Activated naive CD4-positive, alpha-beta T cell treated with anti-CD3 and anti-CD28 coated beads for 36 hours (primary cell): ENCODE data around the gene MTREX. TPM values are rescaled to one million over a fixed set of nuclear protein-coding genes. Genes with fewer than 3 reads are reported as not detected.

Source experiments
- CTCF ChIA-PET: fragments of 350-600 bp; sonication (Branson Sonifier 250); formaldehyde crosslinking; loops from one replicate; lab custom pipeline; 2021; ENCODE audit warnings: antibody characterized with exemption; lab: Charles Lee
- DNase-seq: peaks from one replicate; pipeline ENCODE4 v3.0.0-alpha.2; 2020
- H3K27ac Mint-ChIP-seq: one replicate; pipeline ENCODE4 v1.8.0; 2021; ENCODE audit warnings: mild to moderate bottlenecking, mixed read lengths
- H3K27me3 Mint-ChIP-seq: one replicate; pipeline ENCODE4 v1.8.0; 2021; ENCODE audit warnings: low read depth, mixed read lengths
- H3K36me3 Mint-ChIP-seq: one replicate; pipeline ENCODE4 v1.8.0; 2021; ENCODE audit warnings: low read depth, mixed read lengths
- H3K4me1 Mint-ChIP-seq: one replicate; pipeline ENCODE4 v1.8.0; 2021; ENCODE audit warnings: low read depth, mixed read lengths
- H3K4me3 Mint-ChIP-seq: one replicate; pipeline ENCODE4 v1.8.0; 2021; ENCODE audit warnings: mild to moderate bottlenecking, moderate library complexity, mixed read lengths
- H3K9me3 Mint-ChIP-seq: one replicate; pipeline ENCODE4 v1.8.0; 2021; ENCODE audit warnings: mixed read lengths
- intact Hi-C: fragments of 100-400 bp; cut with micrococcal nuclease; formaldehyde crosslinking; loops from one replicate; pipeline ENCODE4 v1.15.1; 2023
- total RNA-seq, 2 experiments: library from RNA; stranded (reverse); gene quantifications; one replicate each; pipeline ENCODE4 v1.2.3, GENCODE V29; 2021

Gene MTREX
- total RNA-seq, 2 experiments from 2014 or later: 76.1 to 79.7 TPM

DNA sequence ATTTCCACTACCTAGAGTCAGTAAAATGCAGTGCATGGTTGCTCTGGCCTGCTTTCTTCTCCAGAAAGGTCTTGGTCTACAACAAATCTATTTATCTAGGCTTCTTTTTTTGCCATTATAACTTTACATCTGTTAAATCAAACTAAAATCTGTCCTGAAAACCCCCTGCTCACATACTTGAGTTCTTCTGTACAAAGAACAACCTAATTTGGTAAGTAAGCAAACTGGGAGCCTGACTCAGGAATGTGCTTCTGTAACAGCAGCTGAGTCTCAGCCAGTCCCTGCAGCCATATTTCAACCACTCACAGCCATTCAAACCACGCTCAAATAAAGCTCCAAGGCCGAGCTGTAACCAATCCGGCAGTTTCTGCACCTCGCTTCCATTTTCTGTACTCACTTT lies 131.2 kb downstream of the MTREX start:
- CTCF ChIA-PET: interaction anchor here (0.7 to 1.4 kb wide), 2 partner anchors 17 to 252 kb away, joined by 3 read pairs; no protein-coding TSS in a partner anchor

DNA sequence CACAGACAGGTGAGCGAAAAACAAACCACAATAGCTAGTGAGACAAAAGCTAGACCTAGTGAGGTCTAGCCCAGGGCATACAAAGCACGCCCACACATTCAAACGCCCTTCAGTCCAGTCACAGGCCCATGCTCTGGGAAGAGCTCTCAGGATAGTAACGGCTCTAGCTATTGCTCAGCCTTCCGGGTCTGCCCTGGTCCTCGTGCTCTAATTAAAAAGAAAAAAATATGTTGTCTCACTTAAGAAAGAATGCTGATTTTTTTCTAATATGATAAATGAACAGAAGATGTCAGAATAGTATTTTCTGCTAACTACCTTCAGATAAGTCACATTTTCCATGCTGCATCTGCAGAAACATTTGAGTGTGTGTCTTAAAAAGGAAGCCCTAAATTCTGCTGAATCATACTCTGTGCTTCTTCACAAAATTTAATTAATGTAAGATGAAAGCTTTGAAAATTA lies 132.4 kb downstream of the MTREX start:
- CTCF ChIA-PET: interaction anchor here (1.0 to 1.4 kb wide), 2 partner anchors 32 to 250 kb away, joined by 3 to 4 read pairs; no protein-coding TSS in a partner anchor
- Mint-ChIP-seq H3K27ac (no peak overlapping the region), H3K4me3 (no peak overlapping the region), H3K36me3 (peaks cover 16% of the 10 kb centered on the region), H3K9me3 (peaks cover 9% of the 10 kb centered on the region), H3K27me3 (no peaks in the 10 kb centered on the region), H3K4me1 (peaks cover 44% of the 10 kb centered on the region)
- DNase-seq: peak; percentile 29
- intact Hi-C loops: loop anchor here (1.0 to 10.0 kb wide), 7 partner anchors 19 to 475 kb away; partner anchors contain the start of gene CDC20B

More for the DNA sequence above, 131.2 kb downstream of the MTREX start:
- peaks cover 20% of the 10 kb centered on the region for H3K9me3 Mint-ChIP-seq
- no peak overlapping the region for H3K4me3 Mint-ChIP-seq
- peaks cover 44% of the 10 kb centered on the region for H3K4me1 Mint-ChIP-seq
- intact Hi-C loops: no loop called here
- no peak for DNase-seq
- H3K36me3 Mint-ChIP-seq: peaks cover 28% of the 10 kb centered on the region
- H3K27me3 Mint-ChIP-seq: no peaks in the 10 kb centered on the region
- H3K27ac Mint-ChIP-seq: no peak overlapping the region

DNA sequence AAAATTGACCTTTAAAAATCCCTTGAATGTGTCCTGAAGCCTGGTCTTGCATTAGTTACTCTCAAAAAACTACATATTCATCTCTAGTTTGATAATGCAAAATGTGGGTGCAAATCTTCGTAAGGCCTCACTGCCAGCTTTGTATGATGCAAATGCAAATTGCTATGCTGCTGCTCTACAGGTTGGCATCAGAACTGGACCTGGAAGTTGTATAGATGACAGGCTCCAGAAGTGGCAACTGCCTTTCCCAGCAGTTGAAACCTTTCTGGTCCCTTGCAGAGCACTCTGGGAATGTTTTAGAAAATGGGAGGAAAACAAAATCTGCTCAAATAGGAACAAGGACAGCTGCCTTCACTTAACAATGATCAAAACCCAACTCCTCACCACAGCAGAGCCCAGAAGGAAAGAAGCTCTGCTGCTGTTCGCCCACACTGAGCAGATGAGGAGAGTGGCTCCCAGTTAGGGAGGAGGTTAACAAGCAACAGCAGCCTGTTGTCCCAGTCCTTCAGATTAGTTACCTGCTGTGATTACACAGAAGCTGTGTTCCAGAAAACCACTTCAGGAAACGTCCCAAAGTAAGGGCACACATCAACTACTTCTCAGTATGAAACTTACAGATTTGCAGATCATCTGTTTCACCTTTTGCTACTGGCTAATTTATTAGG lies 133.4 kb downstream of the MTREX start:
- intact Hi-C loops: loop anchor here (2.0 to 10.0 kb wide), 5 partner anchors 76 to 474 kb away; partner anchors contain the start of gene CDC20B
- no peak overlapping the region for H3K27ac Mint-ChIP-seq
- H3K4me3 Mint-ChIP-seq: no peak overlapping the region
- H3K27me3 Mint-ChIP-seq: no peaks in the 10 kb centered on the region
- H3K36me3 Mint-ChIP-seq: peaks cover 9% of the 10 kb centered on the region
- H3K4me1 Mint-ChIP-seq: peaks cover 44% of the 10 kb centered on the region
- CTCF ChIA-PET: no interaction called here
- DNase-seq: no peak
- peaks cover 2% of the 10 kb centered on the region for H3K9me3 Mint-ChIP-seq

DNA sequence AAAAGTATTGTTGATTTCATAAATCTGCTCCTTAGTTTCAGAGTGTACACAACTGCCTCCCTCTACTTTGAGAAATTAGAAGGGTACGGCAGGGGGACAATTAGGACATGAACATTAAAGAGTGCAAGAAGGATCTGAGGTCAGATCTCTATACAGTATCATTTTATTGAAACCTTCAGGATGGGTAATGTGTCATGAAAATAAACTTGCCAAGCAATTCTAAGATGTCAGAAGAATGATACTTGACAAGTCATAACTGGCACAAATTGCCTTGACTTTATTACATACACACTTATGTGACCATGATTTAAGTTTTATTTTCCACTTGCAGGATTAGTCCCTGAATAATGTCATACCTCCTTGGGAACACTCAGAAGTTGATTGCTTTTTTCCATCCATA lies 134.2 kb downstream of the MTREX start:
- intact Hi-C loops: loop anchor here (2.0 to 10.0 kb wide), 5 partner anchors 77 to 473 kb away; partner anchors contain the start of gene CDC20B
- Mint-ChIP-seq H3K27me3 (no peaks in the 10 kb centered on the region), H3K4me3 (no peak overlapping the region), H3K36me3 (peaks cover 7% of the 10 kb centered on the region), H3K27ac (no peak overlapping the region), H3K9me3 (no peaks in the 10 kb centered on the region), H3K4me1 (peaks cover 44% of the 10 kb centered on the region)
- DNase-seq: no peak
- CTCF ChIA-PET: interaction anchor here (1.2 kb wide), 1 partner anchor 250 kb away, joined by 8 read pairs; no protein-coding TSS in a partner anchor

DNA sequence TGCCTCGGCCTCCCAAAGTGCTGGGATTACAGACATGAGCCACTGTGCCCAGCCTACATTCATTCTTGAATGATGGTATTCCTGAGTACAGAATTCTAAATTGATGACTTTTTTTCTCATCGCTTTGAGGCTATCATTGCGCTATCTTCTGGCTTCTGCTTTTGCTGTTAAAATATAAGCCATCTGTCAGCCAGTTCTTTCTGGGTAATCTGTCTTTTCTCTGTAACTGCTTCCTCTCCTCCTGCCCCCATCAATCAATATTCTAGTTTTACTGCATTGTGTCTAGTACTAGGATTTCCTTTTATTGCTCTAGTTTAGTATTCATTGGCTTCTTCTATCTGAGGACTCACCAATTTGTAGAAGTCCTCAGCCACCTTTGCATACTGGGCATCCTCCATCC lies 138.0 kb downstream of the MTREX start:
- no peaks in the 10 kb centered on the region for H3K36me3 Mint-ChIP-seq
- no peak for DNase-seq
- CTCF ChIA-PET: no interaction called here
- no peaks in the 10 kb centered on the region for H3K27me3 Mint-ChIP-seq
- H3K4me1 Mint-ChIP-seq: peaks cover 16% of the 10 kb centered on the region
- intact Hi-C loops: loop anchor here (10.0 kb wide), 1 partner anchor 469 kb away; no protein-coding TSS in a partner anchor
- no peaks in the 10 kb centered on the region for H3K9me3 Mint-ChIP-seq
- no peak overlapping the region for H3K27ac Mint-ChIP-seq
- no peak overlapping the region for H3K4me3 Mint-ChIP-seq

DNA sequence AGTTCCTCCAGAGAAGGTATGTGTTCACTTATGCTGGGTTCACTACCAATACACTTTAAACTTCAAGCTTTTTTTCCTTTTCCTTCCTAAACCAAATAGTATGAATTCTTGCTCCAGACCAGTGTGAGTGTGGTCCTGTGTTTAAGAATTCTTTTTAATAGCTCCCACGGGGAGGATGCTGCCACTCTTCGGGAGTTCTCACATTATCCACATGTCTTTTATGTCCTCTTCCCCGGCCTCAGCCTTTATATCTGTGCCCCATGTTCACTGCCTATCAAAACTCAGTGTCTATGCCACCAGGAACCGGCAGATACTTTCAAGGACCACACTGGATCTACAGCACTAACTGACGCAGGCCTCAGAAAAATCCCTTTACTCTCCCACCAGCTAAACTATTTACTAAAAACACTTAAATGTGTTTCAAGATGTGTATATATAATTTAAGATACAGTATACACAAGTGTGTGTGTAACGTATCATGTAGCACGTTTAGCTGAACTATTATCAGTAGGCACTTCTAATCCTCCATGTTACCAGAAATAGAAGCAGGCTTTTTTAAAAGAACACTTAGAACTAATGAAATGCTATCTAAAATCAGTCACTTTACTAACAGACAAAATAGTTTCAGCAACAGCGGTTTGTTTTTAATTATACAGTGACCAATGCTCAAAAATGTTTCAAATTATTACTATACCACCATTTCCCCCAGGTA lies 139.0 kb downstream of the MTREX start:
- Mint-ChIP-seq H3K4me3 (no peak overlapping the region), H3K4me1 (peaks cover 7% of the 10 kb centered on the region), H3K27me3 (no peaks in the 10 kb centered on the region), H3K36me3 (no peaks in the 10 kb centered on the region), H3K9me3 (no peaks in the 10 kb centered on the region), H3K27ac (no peak overlapping the region)
- CTCF ChIA-PET: no interaction called here
- DNase-seq: no peak
- intact Hi-C loops: loop anchor here (10.0 kb wide), 1 partner anchor 468 kb away; no protein-coding TSS in a partner anchor

DNA sequence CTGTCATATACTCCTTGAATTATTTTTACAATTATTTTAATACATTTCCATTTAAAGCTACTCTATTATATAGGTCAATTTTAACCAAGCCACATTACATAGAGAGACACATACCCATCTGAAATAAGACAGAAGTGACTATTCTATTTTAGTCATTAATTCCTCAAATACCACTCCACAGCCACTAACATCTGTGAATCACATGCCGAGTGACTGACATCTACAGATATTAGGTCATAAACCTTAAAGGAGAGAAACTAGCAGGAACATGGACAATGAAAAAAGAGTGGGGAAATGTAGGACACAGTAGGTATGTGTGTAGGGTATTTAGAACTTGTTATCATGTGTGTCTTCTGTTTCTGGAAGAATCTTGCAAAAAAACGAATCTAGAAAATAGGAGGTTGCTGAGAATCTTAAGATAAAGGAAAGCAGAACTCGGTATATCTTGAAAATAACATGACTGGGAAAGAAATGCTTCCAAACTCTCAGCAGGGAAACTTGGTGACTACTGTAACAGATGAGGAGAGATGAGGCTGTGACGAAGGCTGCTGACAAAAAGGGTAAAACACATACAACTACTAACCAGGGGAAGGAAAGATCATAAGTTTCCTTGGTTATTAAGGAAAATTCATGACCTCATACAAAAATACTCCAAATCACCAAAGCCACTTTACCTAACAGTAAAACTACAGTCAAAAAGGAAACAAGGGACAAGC lies 142.4 kb downstream of the MTREX start:
- no peak overlapping the region for H3K27ac Mint-ChIP-seq
- no peak overlapping the region for H3K4me3 Mint-ChIP-seq
- H3K27me3 Mint-ChIP-seq: no peaks in the 10 kb centered on the region
- peaks cover 2% of the 10 kb centered on the region for H3K4me1 Mint-ChIP-seq
- no peak for DNase-seq
- H3K9me3 Mint-ChIP-seq: no peaks in the 10 kb centered on the region
- CTCF ChIA-PET: no interaction called here
- H3K36me3 Mint-ChIP-seq: no peaks in the 10 kb centered on the region
- intact Hi-C loops: no loop called here

DNA sequence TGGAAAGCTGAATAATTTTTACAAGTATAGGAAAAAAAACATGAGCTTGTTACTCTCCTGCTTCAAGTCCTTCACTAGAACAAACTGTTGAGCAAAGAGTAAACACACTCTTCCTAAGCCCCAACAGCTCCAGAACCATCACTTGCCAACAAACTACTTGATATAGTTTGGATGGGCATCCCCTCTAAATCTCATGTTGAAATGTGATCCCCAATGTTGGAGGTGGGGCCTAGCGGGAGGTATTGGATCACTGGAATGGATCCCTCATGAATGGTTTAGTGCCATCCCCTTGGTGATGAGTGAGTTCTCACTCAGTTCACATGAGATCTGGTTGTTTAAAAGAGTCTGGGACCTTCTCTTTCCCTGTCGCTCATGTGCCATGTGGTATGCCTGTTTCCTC lies 144.2 kb downstream of the MTREX start:
- Mint-ChIP-seq H3K27ac (no peak overlapping the region), H3K36me3 (no peaks in the 10 kb centered on the region), H3K4me1 (peaks cover 7% of the 10 kb centered on the region), H3K4me3 (no peak overlapping the region), H3K9me3 (no peaks in the 10 kb centered on the region), H3K27me3 (no peaks in the 10 kb centered on the region)
- CTCF ChIA-PET: no interaction called here
- no peak for DNase-seq
- intact Hi-C loops: no loop called here

DNA sequence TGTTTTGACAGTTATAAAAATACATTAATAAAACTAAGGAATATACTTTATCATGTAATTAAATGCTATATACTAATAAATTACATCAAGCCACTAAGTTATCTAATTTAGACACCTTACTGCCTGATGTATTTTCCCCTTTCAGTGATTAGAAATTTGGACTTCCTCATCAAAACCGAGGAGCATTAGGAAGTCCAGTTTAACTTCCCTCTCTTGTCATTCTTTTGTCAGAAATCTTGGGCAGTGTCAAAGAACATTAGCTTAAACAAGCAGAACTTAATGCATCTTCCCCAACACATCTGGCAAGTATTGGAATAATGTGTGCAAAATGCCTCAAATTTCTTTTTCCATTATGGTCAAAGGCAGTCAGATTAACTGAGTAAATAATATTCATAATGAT lies 145.4 kb downstream of the MTREX start:
- Mint-ChIP-seq H3K4me1 (peaks cover 7% of the 10 kb centered on the region), H3K36me3 (no peaks in the 10 kb centered on the region), H3K9me3 (no peaks in the 10 kb centered on the region), H3K4me3 (no peak overlapping the region), H3K27me3 (no peaks in the 10 kb centered on the region), H3K27ac (no peak overlapping the region)
- CTCF ChIA-PET: no interaction called here
- intact Hi-C loops: no loop called here
- no peak for DNase-seq

DNA sequence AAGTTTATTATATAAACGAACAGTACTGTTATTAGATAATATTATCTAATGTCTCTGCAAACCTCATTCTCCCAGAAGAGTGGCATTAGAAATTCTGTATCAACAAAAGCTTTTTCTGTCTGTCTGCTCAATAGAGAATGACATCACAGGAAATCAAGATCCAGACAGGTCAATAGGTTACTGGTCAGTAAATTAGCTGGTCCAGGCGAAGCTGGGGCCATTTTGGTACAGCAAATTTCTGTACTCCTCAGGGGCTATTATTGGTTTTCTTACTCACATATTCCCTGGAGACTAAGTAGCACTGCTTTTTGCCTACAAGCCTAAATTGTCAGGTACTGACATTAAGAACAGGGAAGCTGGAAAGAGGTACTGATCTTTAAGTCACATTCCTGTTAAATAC lies 146.5 kb downstream of the MTREX start:
- no peak for DNase-seq
- Mint-ChIP-seq H3K4me3 (no peak overlapping the region), H3K4me1 (peaks cover 7% of the 10 kb centered on the region), H3K36me3 (peaks cover 1% of the 10 kb centered on the region), H3K27me3 (no peaks in the 10 kb centered on the region), H3K9me3 (no peaks in the 10 kb centered on the region), H3K27ac (no peak overlapping the region)
- CTCF ChIA-PET: no interaction called here
- intact Hi-C loops: no loop called here

DNA sequence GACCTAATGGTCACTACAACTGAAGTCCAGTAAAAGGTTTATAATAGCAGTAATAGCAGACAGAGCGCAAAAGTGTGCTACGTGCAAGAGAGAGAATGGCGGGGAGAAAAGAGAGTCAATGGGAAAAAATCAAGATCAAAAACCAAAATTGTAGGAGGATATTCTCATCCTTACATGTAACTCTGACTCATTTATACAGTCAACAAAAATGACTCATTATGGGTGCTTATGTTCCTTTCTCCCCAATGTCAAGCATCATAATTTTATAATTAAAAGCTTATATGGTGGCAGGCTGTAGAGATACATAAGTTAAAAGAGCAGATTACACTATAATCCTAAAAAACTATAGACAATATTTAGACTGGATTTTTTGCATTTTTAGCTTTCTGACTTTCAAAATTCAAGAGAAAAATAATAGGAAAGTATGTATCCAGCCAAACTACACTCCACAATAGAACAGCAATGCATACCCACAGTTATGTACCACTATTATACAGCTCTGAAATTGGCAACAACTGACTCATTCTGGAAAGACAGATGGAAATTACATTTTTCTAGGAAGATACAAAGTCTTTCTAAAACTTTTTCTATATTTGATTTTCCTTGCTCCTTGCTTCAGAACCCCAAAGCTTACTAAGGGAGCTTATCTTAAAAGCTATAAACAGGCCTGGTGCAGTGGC lies 148.6 kb downstream of the MTREX start:
- no peak for DNase-seq
- intact Hi-C loops: no loop called here
- no peaks in the 10 kb centered on the region for H3K27me3 Mint-ChIP-seq
- H3K4me1 Mint-ChIP-seq: peaks cover 7% of the 10 kb centered on the region
- no peaks in the 10 kb centered on the region for H3K9me3 Mint-ChIP-seq
- CTCF ChIA-PET: interaction anchor here (0.6 kb wide), 2 partner anchors 17 to 233 kb away, joined by 3 to 4 read pairs; no protein-coding TSS in a partner anchor
- no peak overlapping the region for H3K4me3 Mint-ChIP-seq
- H3K36me3 Mint-ChIP-seq: peaks cover 4% of the 10 kb centered on the region
- H3K27ac Mint-ChIP-seq: no peak overlapping the region

DNA sequence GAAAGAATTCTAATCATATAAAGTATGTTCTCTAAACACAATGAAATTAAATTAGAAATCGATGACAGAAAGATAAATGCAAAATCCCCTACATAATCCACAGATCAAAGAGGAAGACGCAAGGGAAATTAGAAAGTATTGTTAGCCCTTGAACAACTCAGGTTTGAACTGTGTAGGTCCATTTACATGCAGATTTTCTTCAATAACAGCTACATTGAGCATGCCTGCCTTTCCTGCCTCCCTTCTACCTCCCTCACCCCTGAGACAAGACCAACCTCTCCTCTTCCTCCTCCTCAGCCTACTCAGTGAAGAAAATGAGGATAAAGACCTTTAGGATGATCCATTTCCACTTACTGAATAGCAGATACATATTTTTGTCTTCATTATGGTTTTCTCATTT lies 151.8 kb downstream of the MTREX start:
- H3K36me3 Mint-ChIP-seq: peaks cover 7% of the 10 kb centered on the region

More for the DNA sequence above, 151.8 kb downstream of the MTREX start:
- intact Hi-C loops: no loop called here
- CTCF ChIA-PET: no interaction called here
- no peaks in the 10 kb centered on the region for H3K9me3 Mint-ChIP-seq
- no peaks in the 10 kb centered on the region for H3K27me3 Mint-ChIP-seq
- no peak for DNase-seq
- no peak overlapping the region for H3K4me3 Mint-ChIP-seq
- peaks cover 6% of the 10 kb centered on the region for H3K4me1 Mint-ChIP-seq
- H3K27ac Mint-ChIP-seq: no peak overlapping the region
